Measurements from ENCODE around the gene PMM1.
"Not testable (repeated sequence)": the region's sequence is repeated elsewhere in the genome, so short reads cannot be mapped to it uniquely, and the experiment has no call there.

The PMM1 gene

GRCh38 chr22:41564563-41564962 is 25.1 kb downstream of the PMM1 start:
- DNase-seq (ENCODE audit: low read depth in 1 of 2, low spot score in 1 of 2), result no peak

DNA sequence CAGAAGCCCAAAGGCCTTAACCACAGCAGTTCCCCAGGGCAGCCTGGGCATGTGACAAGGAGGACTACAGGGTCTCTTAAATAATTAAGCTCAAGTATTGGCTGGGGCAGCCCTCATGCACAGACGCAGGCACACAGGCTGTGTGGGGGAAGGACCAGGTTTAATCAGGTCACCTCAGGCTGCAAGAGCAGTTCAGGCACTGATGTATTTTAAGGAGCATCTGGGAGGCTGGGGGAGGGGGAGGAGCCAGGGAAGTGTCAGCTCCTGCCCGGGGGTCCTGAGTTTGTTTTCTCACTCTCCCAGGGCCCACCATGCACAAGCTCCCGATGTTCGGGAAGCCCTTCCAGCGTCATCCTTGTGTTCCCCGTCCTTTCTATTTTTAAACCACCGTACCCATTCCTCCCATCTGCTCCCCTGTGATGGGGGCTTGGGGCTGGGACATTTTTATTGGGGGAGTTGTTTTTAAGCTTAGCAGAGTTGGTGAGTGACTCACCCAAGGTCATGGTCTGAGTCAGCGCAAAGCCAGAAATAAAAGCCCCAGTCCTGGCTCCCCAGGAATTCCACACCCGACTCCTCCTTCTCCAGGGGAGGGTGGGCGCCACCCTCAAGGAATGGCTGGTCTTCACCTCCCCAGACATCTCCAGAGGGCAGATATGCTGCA is 26.5 kb downstream of the PMM1 start:
- DNase-seq (ENCODE audit: low read depth in 1 of 2, low spot score in 1 of 2), result no peak

DNA sequence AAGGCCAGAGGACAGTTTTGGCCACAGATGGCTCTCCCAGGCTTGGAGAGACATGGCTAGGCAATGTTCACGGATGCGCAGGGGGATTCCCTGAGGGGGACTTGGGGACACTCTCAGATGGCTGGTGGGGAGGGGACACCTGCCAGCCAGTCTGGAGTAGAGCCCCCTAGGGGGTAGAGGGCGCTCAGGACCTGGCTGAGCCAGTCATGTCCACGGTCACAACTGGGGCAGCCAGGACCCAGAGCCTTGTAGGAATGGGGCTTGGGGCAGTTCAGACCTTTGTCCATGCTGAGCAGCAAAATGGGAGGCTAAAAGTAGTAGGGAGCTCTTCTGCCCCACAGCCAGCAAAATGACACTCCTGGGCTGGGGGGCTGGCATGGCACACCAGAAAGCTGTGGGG is 27.2 kb downstream of the PMM1 start:
- no peak for DNase-seq (ENCODE audit: low read depth in 1 of 2, low spot score in 1 of 2)

GRCh38 chr22:41561788-41562187 is 27.9 kb downstream of the PMM1 start:
- no peak for DNase-seq (ENCODE audit: low read depth in 1 of 2, low spot score in 1 of 2)

DNA sequence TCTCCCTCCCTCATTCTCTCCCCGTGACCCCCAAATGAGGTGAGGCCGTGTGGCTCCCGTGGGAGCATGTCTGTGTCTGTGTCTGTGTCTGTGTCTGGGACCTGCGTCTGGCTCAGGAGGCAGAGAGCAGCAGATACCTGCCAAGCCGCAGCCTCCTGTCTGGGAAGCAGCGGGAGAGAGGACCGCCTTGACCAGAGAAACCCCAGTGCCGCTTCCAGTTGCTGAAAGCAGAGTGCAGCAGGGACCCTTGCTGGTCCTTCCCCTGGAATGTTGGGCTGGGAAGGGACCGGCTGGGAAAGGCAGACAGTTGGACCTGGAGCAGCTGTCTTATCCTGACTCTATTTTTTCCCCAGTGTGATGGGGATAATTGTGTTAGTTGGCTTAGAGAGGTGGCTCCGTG is 28.3 kb downstream of the PMM1 start:
- no peak for DNase-seq (ENCODE audit: low read depth in 1 of 2, low spot score in 1 of 2)

- DNase-seq (ENCODE audit: low read depth in 1 of 2, low spot score in 1 of 2), result no peak
Observed at GRCh38 chr22:41560095-41560471, 29.6 kb downstream of the PMM1 start.

- not testable (repeated sequence) for DNase-seq (ENCODE audit: low read depth in 1 of 2, low spot score in 1 of 2)
Observed at GRCh38 chr22:41558241-41558630, 31.4 kb downstream of the PMM1 start.

- no peak for DNase-seq (ENCODE audit: low read depth in 1 of 2, low spot score in 1 of 2)
Observed at GRCh38 chr22:41557401-41558240, 32.0 kb downstream of the PMM1 start.

- DNase-seq (ENCODE audit: low read depth in 1 of 2, low spot score in 1 of 2), result no peak
Observed at GRCh38 chr22:41556561-41556960, 33.1 kb downstream of the PMM1 start.

DNA sequence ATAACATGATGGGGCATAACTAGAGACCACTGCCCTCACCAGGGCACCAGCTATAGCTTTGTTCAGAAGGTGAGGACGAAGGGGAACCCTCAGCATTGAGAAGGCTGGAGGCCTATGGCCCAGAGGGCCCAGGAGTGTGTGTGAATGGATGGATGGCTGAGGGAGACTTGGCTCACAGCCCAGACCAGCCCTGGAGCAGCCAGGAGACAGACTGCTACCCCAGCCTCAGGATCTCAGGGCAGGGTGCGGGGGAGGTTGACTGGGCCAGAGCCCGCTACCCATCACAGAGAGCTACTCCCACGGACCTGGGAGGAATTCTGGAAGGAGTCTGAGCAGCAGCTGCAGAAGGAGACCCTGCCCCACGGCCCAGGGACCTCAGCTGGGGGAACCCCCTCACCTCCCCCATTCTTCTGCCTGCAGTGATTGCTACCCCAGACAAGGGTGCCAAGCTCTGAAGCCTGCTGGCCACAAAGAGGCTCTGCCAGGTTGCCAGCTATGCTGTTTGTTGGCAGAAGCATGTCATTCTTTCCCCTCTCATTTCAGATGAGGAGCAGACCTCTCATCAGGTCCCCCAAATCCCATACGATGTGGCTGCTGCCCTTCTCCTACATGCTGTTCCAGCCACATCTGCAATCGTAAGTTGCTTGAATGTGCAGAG is 34.2 kb downstream of the PMM1 start:
- DNase-seq (ENCODE audit: low read depth in 1 of 2, low spot score in 1 of 2), result no peak

GRCh38 chr22:41551877-41552582 is 37.6 kb downstream of the PMM1 start:
- DNase-seq (ENCODE audit: low read depth in 1 of 2, low spot score in 1 of 2), result no peak

- DNase-seq (ENCODE audit: low read depth in 1 of 2, low spot score in 1 of 2), result no peak
Observed at GRCh38 chr22:41550952-41551491, 38.6 kb downstream of the PMM1 start.

DNA sequence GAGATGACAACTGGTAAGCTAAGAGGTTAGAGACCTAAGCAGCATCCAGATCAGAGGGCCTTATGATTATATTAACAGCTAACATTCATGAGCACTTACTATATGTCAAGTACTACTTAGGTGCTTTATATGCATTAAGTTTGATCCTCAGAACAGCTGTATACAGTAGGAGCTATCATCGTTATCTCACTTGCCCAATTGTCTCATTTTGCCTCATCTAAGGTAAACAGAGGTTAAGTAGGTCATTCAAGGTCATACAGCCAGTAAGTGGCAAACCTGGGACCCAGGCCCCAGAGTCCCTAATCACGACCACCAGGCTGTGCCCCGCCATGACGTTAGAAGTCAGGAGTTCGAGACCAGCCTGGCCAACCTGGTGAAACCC is 40.8 kb downstream of the PMM1 start:
- no peak for DNase-seq (ENCODE audit: low read depth in 1 of 2, low spot score in 1 of 2)

- no peak for DNase-seq (ENCODE audit: low read depth in 1 of 2, low spot score in 1 of 2)
Observed at GRCh38 chr22:41544671-41545476, 44.8 kb downstream of the PMM1 start.

DNA sequence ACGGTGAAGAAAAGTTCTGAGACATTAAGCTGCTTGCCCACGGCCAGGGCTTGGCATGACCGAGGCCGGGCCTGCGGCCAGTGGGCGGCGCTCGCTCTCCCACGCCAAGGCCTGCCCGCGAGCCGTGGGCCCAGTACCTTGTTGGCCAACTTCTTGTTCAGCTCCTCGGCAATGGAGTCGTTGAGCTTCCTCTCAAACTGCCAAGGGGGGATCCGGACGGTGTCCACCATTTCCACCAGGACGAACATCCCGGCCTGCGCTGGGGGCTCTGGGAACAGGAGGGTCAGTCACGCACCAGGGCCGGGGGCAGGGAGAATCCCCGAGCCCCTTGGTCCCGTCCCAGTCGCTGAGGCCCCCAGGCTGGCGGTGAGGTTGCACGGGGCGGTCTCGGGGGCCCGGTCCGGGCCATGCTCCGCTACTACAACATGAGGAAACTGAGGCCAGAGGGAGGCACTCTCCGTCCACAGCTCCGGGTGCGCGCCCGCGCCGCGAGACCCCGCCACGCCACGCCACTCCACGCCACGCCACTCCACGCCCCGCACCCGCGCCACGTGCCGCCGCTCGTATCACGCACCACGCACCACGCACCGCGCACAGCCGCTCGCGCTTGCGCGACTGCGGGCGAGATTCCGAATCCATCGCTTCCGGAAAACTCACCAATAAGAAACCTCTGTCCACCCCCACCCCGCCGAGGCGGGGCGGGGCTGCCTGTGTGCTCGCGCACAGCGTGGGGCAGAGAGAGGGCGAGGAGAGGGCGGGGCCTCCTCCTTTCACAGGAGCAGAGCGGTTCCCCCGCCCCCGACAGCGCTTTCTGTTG is 45.6 kb downstream of the PMM1 start, which contains the start of gene POLR3H:
TSS of gene POLR3H (minus strand) at position 617 of the 817 bp plus-strand sequence. CDS start at position 248, 369 bp downstream.
- DNase-seq (ENCODE audit: low read depth in 1 of 2, low spot score in 1 of 2), result peak; percentile 89 to 92

- DNase-seq (ENCODE audit: low read depth in 1 of 2, low spot score in 1 of 2), result no peak
Observed at GRCh38 chr22:41542224-41542623, 47.4 kb downstream of the PMM1 start.

GRCh38 chr22:41541484-41541883 is 48.2 kb downstream of the PMM1 start:
- DNase-seq (ENCODE audit: low read depth in 1 of 2, low spot score in 1 of 2), result no peak

- no peak for DNase-seq (ENCODE audit: low read depth in 1 of 2, low spot score in 1 of 2)
Observed at GRCh38 chr22:41540365-41540764, 49.3 kb downstream of the PMM1 start.

GRCh38 chr22:41540006-41540315 is 49.7 kb downstream of the PMM1 start:
- no peak for DNase-seq (ENCODE audit: low read depth in 1 of 2, low spot score in 1 of 2)

Data from activated CD4-positive, alpha-beta T cell treated with anti-CD3 and anti-CD28 coated beads, Interleukin-2, amount 50 U/mL, for 24 hours (primary cell).